ENCODE results near the gene SRSF11. TPM values are rescaled to one million over a fixed set of nuclear protein-coding genes. Genes with fewer than 3 reads are reported as not detected.

SRSF11 gene
- total RNA-seq, 1 experiment from 2014 or later: 145 TPM

- intact Hi-C loops (cut with micrococcal nuclease; ENCODE audit: unreplicated experiment): no loop called here
- Histone ChIP-seq H3K4me1 (ENCODE audit: control insufficient read depth, insufficient read depth, low read length) (peaks cover 34% of the 10 kb centered on the region), H3K9me3 (ENCODE audit: control insufficient read depth, insufficient read depth, low read depth, low read length) (no peaks in the 10 kb centered on the region), H3K27ac (ENCODE audit: low read length) (no peak overlapping the region), H3K4me3 (ENCODE audit: low read depth in 2 of 2, low read length in 2 of 2) (no peak overlapping the region), H3K27me3 (ENCODE audit: control insufficient read depth, insufficient read depth, low read length) (no peaks in the 10 kb centered on the region), H3K36me3 (ENCODE audit: control insufficient read depth, insufficient read depth, low read length) (peaks cover 83% of the 10 kb centered on the region)
- in situ Hi-C loops (cut with HindIII; ENCODE audit: low pct_unique_long_range_greater_than_20kb, low sequenced_read_pairs): no loop called here
- ATAC-seq (no peak), DNase-seq (ENCODE audit: low read depth, low spot score) (no peak)
- ChIA-PET POLR2A (no interaction called here), CTCF (no interaction called here)
- TF ChIP-seq TCF7L2 (IDR thresholded peaks at IDR 0.05; ENCODE audit: low read depth, low read length): no peak
- TF ChIP-seq CTCF (IDR thresholded peaks at IDR 0.05): no peak
- TF ChIP-seq REST (IDR thresholded peaks at IDR 0.05; ENCODE audit: insufficient read depth in 1 of 2, low read depth in 2 of 2, low read length in 1 of 2): no peak
- TF ChIP-seq POLR2AphosphoS5 (IDR thresholded peaks at IDR 0.05; ENCODE audit: low read depth, low read length): no peak
- no peak for TF ChIP-seq SIN3A (IDR thresholded peaks at IDR 0.05; ENCODE audit: borderline replicate concordance, insufficient read depth, low read depth, low read length)
- no TSS peak for BruUV-seq (replicated peaks)
Measured at GRCh38 chr1:70227439-70227838, 6.3 kb downstream of the SRSF11 start.

GRCh38 chr1:70228670-70229069, 7.5 kb downstream of the SRSF11 start:
- H3K4me3 ChIP-seq (ENCODE audit: low read depth in 2 of 2, low read length in 2 of 2): no peak overlapping the region
- no peak for TF ChIP-seq POLR2AphosphoS5 (IDR thresholded peaks at IDR 0.05; ENCODE audit: low read depth, low read length)
- TF ChIP-seq TCF7L2 (IDR thresholded peaks at IDR 0.05; ENCODE audit: low read depth, low read length): no peak
- no peak for TF ChIP-seq CTCF (IDR thresholded peaks at IDR 0.05)
- TF ChIP-seq REST (IDR thresholded peaks at IDR 0.05; ENCODE audit: insufficient read depth in 1 of 2, low read depth in 2 of 2, low read length in 1 of 2): no peak
- TF ChIP-seq SIN3A (IDR thresholded peaks at IDR 0.05; ENCODE audit: borderline replicate concordance, insufficient read depth, low read depth, low read length): no peak
- H3K4me1 ChIP-seq (ENCODE audit: control insufficient read depth, insufficient read depth, low read length): peaks cover 25% of the 10 kb centered on the region
- DNase-seq (ENCODE audit: low read depth, low spot score): no peak
- BruUV-seq (replicated peaks): no TSS peak
- ATAC-seq: no peak
- intact Hi-C loops (cut with micrococcal nuclease; ENCODE audit: unreplicated experiment) (no loop called here), in situ Hi-C loops (cut with HindIII; ENCODE audit: low pct_unique_long_range_greater_than_20kb, low sequenced_read_pairs) (no loop called here)
- H3K9me3 ChIP-seq (ENCODE audit: control insufficient read depth, insufficient read depth, low read depth, low read length): no peaks in the 10 kb centered on the region
- H3K27me3 ChIP-seq (ENCODE audit: control insufficient read depth, insufficient read depth, low read length): no peaks in the 10 kb centered on the region
- peaks cover 82% of the 10 kb centered on the region for H3K36me3 ChIP-seq (ENCODE audit: control insufficient read depth, insufficient read depth, low read length)
- ChIA-PET POLR2A (no interaction called here), CTCF (no interaction called here)
- no peak overlapping the region for H3K27ac ChIP-seq (ENCODE audit: low read length)
